ENCODE results near the gene SFTA2.
A peak's percentile ranks its signal among the peaks of the same experiment; 100 is the strongest.

The SFTA2 gene

DNA sequence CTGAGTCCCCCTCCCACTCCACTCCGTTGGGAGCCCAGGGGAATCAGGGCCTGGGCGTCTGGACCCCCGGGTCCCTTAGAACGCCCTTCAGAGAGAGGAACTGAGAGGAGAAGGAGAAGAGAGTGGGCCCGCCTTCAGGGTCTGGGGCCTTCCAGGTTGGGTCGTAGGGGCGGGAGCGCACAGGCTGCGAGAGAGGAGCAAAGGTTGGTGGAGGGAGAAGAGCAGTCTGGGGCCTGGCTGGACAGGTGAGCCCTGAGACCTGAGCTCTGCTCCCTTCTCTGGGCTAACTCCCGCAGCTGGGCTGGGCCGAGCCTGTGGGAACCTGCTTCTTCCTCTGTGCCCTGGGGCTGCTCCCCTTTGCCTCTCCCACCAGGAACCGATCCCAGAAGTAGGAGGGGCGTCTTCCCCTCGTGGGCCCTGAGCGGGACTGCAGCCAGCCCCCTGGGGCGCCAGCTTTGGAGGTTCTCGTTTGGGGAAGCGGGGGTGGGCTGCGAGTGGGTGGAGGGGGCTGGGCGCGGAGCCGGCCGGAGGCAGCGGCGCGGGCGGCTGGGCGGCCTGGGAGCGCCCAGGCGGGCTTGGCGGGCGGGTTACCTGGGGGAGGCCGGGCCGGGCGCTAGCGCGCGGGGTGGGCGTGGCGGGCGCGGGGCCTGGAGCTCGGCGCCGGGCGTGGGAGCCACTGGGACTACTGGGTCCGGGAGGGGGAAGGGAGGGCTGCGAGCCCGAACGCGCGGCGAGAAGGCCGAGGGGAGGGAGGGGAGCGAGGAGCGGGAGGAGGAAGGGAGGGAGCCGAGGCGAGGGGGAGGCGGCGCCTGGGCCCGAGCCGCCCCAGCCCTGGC is 48.1 kb downstream of the SFTA2 start, which contains the start of gene DDR1:
Gene DDR1, plus strand, starts transcription at position 835 of the 836 bp plus-strand sequence. CDS start 4,211 bp downstream, outside the sequence.
- Mint-ChIP-seq H3K4me3 (peak within 1 kb of the TSS; percentile 90), H3K27ac (peak within 1 kb of the TSS; percentile 83), H3K36me3 (peaks cover 3% of the 10 kb centered on the region), H3K9me3 (ENCODE audit: low read depth) (no peaks in the 10 kb centered on the region), H3K4me1 (ENCODE audit: low read depth) (peaks cover 31% of the 10 kb centered on the region), H3K27me3 (no peaks in the 10 kb centered on the region)

GRCh38 chr6:30882759-30883684 is 48.9 kb downstream of the SFTA2 start:
- Mint-ChIP-seq H3K27ac (peak overlapping the region; percentile 83), H3K9me3 (ENCODE audit: low read depth) (no peaks in the 10 kb centered on the region), H3K4me3 (peak overlapping the region; percentile 67), H3K27me3 (no peaks in the 10 kb centered on the region), H3K36me3 (no peaks in the 10 kb centered on the region), H3K4me1 (ENCODE audit: low read depth) (peaks cover 39% of the 10 kb centered on the region)

GRCh38 chr6:30882204-30882758 is 49.7 kb downstream of the SFTA2 start:
- Mint-ChIP-seq H3K27ac (no peak overlapping the region), H3K36me3 (no peaks in the 10 kb centered on the region), H3K27me3 (no peaks in the 10 kb centered on the region), H3K4me1 (ENCODE audit: low read depth) (peaks cover 46% of the 10 kb centered on the region), H3K4me3 (no peak overlapping the region), H3K9me3 (ENCODE audit: low read depth) (no peaks in the 10 kb centered on the region)

- no peaks in the 10 kb centered on the region for H3K27me3 Mint-ChIP-seq
- peak overlapping the region; percentile 78 for H3K27ac Mint-ChIP-seq
- no peaks in the 10 kb centered on the region for H3K36me3 Mint-ChIP-seq
- H3K4me1 Mint-ChIP-seq (ENCODE audit: low read depth), result peaks cover 46% of the 10 kb centered on the region
- peak overlapping the region; percentile 27 for H3K4me3 Mint-ChIP-seq
- no peaks in the 10 kb centered on the region for H3K9me3 Mint-ChIP-seq (ENCODE audit: low read depth)
Measured at GRCh38 chr6:30881392-30882203, 50.4 kb downstream of the SFTA2 start.

Measured in activated naive CD8-positive, alpha-beta T cell (primary cell).